Measurements from ENCODE around the gene PAOX.

DNA sequence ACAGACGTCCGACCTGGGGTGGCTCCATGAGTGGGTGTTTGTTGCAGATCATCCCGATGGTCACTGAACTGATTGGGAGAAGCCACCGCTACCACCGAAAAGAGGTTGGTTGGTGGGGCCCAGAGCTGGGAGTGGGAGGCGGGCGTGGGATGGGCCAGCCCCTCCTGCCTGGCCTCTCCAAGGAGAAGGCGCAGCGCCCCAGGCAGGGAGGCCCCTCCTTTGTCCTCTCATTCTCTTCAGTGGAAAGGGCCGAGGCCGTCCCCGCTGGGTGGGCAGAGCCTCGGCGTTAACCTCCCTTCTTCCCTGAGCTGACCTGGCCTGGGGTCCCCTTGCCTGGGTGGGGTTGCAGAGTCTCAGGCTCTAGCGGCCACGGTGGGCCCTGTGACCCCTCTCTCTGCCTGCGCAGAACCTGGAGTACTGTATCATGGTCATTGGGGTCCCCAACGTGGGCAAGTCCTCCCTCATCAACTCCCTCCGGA, 20.1 kb downstream of the PAOX start:
- TF ChIP-seq, protein P1, sequence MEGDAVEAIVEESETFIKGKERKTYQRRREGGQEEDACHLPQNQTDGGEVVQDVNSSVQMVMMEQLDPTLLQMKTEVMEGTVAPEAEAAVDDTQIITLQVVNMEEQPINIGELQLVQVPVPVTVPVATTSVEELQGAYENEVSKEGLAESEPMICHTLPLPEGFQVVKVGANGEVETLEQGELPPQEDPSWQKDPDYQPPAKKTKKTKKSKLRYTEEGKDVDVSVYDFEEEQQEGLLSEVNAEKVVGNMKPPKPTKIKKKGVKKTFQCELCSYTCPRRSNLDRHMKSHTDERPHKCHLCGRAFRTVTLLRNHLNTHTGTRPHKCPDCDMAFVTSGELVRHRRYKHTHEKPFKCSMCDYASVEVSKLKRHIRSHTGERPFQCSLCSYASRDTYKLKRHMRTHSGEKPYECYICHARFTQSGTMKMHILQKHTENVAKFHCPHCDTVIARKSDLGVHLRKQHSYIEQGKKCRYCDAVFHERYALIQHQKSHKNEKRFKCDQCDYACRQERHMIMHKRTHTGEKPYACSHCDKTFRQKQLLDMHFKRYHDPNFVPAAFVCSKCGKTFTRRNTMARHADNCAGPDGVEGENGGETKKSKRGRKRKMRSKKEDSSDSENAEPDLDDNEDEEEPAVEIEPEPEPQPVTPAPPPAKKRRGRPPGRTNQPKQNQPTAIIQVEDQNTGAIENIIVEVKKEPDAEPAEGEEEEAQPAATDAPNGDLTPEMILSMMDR (IDR thresholded peaks at IDR 0.05; ENCODE audit: low read depth, low read length), result no peak
- TF ChIP-seq EZH2phosphoT487 (IDR thresholded peaks at IDR 0.05; ENCODE audit: low read depth), result no peak

Data from OCI-LY3 (cell line).